Right lobe of liver (tissue), 6 donors: ENCODE measurements around the gene ATP6V1F. TPM values are rescaled to one million over a fixed set of nuclear protein-coding genes. Genes with fewer than 3 reads are reported as not detected.

Experiments
- ATAC-seq, 4 donors: fragments of 200-7000 bp; cut with Tn5 transposase; one replicate each; pipeline ENCODE4 v1.9.1; 2020; ENCODE audit warnings: mild to moderate bottlenecking in 4 of 4, moderate library complexity in 4 of 4
- DNase-seq, 3 donors: peaks; one replicate each; pipeline ENCODE4 v3.0.0-alpha.2; 2020
- H3K27ac ChIP-seq, 3 donors: fragments of 200-600 bp; one replicate each; pipeline ENCODE4 v1.8.0; 2022
- H3K27me3 ChIP-seq, 2 donors: fragments of 200-600 bp; one replicate each; pipeline ENCODE4 v1.8.0; 2022
- H3K36me3 ChIP-seq, 4 donors: fragments of 200-600 bp; sonication (generic) in 1 of 4; one replicate each; pipeline versions ENCODE4 v1.5.1 to v1.8.0; 2017 to 2022; ENCODE audit warnings: control low read depth in 1 of 4
- H3K4me1 ChIP-seq, 4 donors: fragments of 200-600 bp; sonication (generic) in 1 of 4; one replicate each; pipeline versions ENCODE4 v1.5.1 to v1.8.0; 2017 to 2022; ENCODE audit warnings: control low read depth in 1 of 4
- H3K4me3 ChIP-seq, 3 donors: fragments of 200-600 bp; one replicate each; pipeline ENCODE4 v1.8.0; 2022
- H3K9me3 ChIP-seq, 4 donors: fragments of 200-600 bp; sonication (generic) in 1 of 4; one replicate each; pipeline versions ENCODE4 v1.5.1 to v1.8.0; 2017 to 2022; ENCODE audit warnings: control low read depth in 1 of 4
- CTCF ChIP-seq, 4 donors: fragments of 200-600 bp in 3 of 4; fragments of 450-650 bp in 1 of 4; IDR thresholded peaks; one replicate each; pipeline versions ENCODE4 v1.5.1 to v1.8.0; 2016 to 2022; ENCODE audit warnings: antibody characterized with exemption in 4 of 4, mild to moderate bottlenecking in 2 of 4
- POLR2A ChIP-seq: fragments of 450-650 bp; IDR thresholded peaks from one replicate; pipeline ENCODE4 v1.6.1; 2017; ENCODE audit warnings: antibody characterized with exemption, mild to moderate bottlenecking
- WGBS: methylation state at CpG from one replicate; pipeline ENCODE4 v1.1.6; 2018; ENCODE audit warnings: low coverage, low lambda C conversion rate; ENCODE audit not compliant: insufficient coverage; ENCODE audit errors: missing lambda C conversion rate; 5-methylcytosine and 5-hydroxymethylcytosine counted together
- intact Hi-C, 2 donors: fragments of 100-400 bp; cut with DNase I; formaldehyde crosslinking; loops; one replicate each; pipeline versions ENCODE4 v1.11.2 to v1.14.1; 2022
- total RNA-seq, 6 experiments: library from RNA; depleted of rRNA in 2 of 6; stranded (reverse); fragments of >200 nt in 2 of 6; fragmentation: NEBNext Ultra II Directional in 3 of 6; extraction: Animal tissue kit (Norgen Biotek cat#: 25700) in 3 of 6; gene quantifications; one replicate each; pipeline versions ENCODE4 v1.1.0 to v1.2.4, GENCODE V29; 2016 to 2023
- donor health status: DM: no; HTN: yes; CAD: no.
- donor health status: DM: no; HTN: no; CAD: no.
- donor health status: DM: no; HTN: no; CAD: no.
- donor health status: DM: no; HTN: yes; CAD: no.
- donor health status: DM: no; HTN: yes; CAD: no.

Gene ATP6V1F
- total RNA-seq, 6 experiments from 2014 or later: 26.9 to 72.0 (median 38.9) TPM

GRCh38 chr7:128873234-128873633 lies 10.6 kb downstream of the ATP6V1F start:
- H3K4me3 ChIP-seq: no peak overlapping the region
- no peak for TF ChIP-seq POLR2A
- TF ChIP-seq CTCF (IDR thresholded peaks at IDR 0.05): no peak
- no peak overlapping the region for H3K27ac ChIP-seq
- intact Hi-C loops: no loop called here
- no peaks in the 10 kb centered on the region for H3K36me3 ChIP-seq
- no peak for ATAC-seq
- 51% methylated on average over 3 of the region's 9 CpGs for WGBS
- DNase-seq: no peak
- H3K9me3 ChIP-seq: no peaks in the 10 kb centered on the region
- no peaks in the 10 kb centered on the region for H3K27me3 ChIP-seq
- H3K4me1 ChIP-seq: peaks cover 0 to 10% (median 0%) of the 10 kb centered on the region in 4 donors

DNA sequence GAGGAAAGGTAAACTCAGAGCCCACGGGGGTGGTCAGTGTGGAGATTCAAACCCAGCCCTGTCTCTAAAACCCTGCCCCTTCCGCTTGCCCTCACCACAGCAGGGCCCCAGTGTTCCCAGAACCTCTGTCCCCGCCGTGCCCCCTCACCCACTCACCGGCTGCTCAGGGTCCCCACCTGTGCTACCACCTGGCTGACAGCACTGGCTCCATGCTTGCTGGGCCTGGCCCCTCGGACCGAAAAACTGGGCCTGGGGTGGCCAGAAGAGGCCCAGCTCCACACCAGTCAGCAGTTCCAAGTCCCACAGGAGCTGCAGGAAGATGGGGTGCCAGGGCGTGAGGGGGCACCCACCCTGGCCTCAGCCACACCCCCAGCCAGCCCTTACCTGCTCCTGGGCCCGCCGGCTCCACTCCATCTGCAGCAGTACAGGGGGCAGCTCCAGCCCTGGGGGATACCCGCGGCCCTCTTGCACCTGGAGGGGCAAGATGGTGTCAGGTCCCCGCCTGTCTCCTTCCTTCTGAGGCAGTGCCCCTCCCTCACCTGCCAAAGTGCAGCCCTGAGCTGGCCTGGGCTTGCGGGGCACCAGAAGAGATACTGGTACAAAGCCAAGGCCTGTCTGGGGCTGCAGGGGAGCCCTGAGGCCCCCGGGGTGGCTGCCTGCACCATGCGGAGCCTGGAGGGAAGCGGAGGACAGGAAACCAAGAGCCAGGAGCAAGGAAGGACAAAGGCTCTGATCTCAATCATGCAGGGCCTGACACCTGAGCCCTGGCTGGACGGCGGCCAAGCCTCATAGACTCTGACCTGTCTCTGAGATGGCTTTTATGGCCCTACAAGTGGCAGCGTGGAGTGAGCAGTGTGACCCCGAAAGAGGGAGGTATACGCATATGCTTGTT lies 11.7 kb downstream of the ATP6V1F start:
- DNase-seq (peak in 2 of 3 donors; percentile 52 to 67), ATAC-seq (peak; percentile 40 to 66 (median 48))
- Histone ChIP-seq H3K9me3 (no peaks in the 10 kb centered on the region), H3K4me3 (no peak overlapping the region), H3K4me1 (peaks cover 0 to 4% (median 0%) of the 10 kb centered on the region in 4 donors), H3K36me3 (no peaks in the 10 kb centered on the region), H3K27ac (no peak overlapping the region), H3K27me3 (no peaks in the 10 kb centered on the region)
- WGBS: 73% methylated on average over 9 of the region's 22 CpGs
- intact Hi-C loops: no loop called here
- TF ChIP-seq POLR2A (no peak), CTCF (IDR thresholded peaks at IDR 0.05) (no peak)

- WGBS: 31% methylated on average over 4 of the region's 8 CpGs
- no peak for TF ChIP-seq CTCF (IDR thresholded peaks at IDR 0.05)
- TF ChIP-seq POLR2A: no peak
- Histone ChIP-seq H3K27ac (no peak overlapping the region), H3K9me3 (no peaks in the 10 kb centered on the region), H3K27me3 (no peaks in the 10 kb centered on the region), H3K36me3 (no peaks in the 10 kb centered on the region), H3K4me1 (no peaks in the 10 kb centered on the region), H3K4me3 (no peak overlapping the region)
- DNase-seq: peak in 1 of 3 donors; percentile 14
- no peak for ATAC-seq
- intact Hi-C loops: no loop called here
Observed at GRCh38 chr7:128875523-128875948, 12.9 kb downstream of the ATP6V1F start.

DNA sequence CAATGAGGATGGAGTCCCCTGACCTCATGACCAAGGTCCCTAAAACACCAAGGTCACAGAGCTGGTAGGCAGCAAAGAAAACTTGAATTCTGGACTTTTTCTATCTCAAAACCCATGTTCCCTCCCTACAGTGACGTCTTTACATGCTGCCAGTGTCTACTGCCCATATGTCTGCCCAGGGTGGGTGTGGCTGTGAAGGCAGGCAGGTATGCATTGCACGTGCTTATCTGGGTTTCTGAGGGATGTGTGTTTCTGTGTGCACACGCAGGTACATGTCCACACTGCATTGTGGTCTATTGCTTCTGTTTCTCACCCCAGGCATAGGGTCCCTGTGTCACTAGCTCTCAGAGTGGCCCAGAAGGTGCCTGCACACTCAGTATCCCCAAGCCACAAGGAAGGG lies 13.5 kb downstream of the ATP6V1F start:
- Histone ChIP-seq H3K9me3 (no peaks in the 10 kb centered on the region), H3K4me3 (no peak overlapping the region), H3K36me3 (no peaks in the 10 kb centered on the region), H3K4me1 (no peaks in the 10 kb centered on the region), H3K27me3 (no peaks in the 10 kb centered on the region), H3K27ac (no peak overlapping the region)
- intact Hi-C loops: no loop called here
- DNase-seq: peak in 1 of 3 donors; percentile 11
- 37% methylated on average over 2 of the region's 3 CpGs for WGBS
- ATAC-seq: no peak
- TF ChIP-seq CTCF (IDR thresholded peaks at IDR 0.05) (no peak), POLR2A (no peak)
